Esophagus squamous epithelium (tissue), 5 donors: ENCODE measurements around the gene LPAR3. TPM values are rescaled to one million over a fixed set of nuclear protein-coding genes. Genes with fewer than 3 reads are reported as not detected.

Source experiments
- DNase-seq: peaks from one replicate; lab custom pipeline; 2025; lab: John Stamatoyannopoulos, UW
- H3K27ac ChIP-seq, 4 donors: fragments of 200-600 bp; sonication (generic); one replicate each; pipeline ENCODE4 v1.5.1; 2016 to 2019; ENCODE audit warnings: mild to moderate bottlenecking in 1 of 4
- H3K27me3 ChIP-seq, 4 donors: fragments of 200-600 bp; sonication (generic); 1 replicate in 3 of 4; 2 replicates in 1 of 4; pipeline versions ENCODE4 v1.5.1 to v1.6.0; 2017 to 2021; ENCODE audit warnings: antibody characterized with exemption in 1 of 4
- H3K36me3 ChIP-seq, 3 donors: fragments of 200-600 bp; sonication (generic); one replicate each; pipeline ENCODE4 v1.5.1; 2016 to 2019
- H3K4me1 ChIP-seq, 3 donors: fragments of 200-600 bp; sonication (generic); one replicate each; pipeline ENCODE4 v1.5.1; 2017 to 2019
- H3K4me3 ChIP-seq, 4 donors: fragments of 200-600 bp; sonication (generic); 1 replicate in 3 of 4; 2 replicates in 1 of 4; pipeline ENCODE4 v1.5.1; 2016 to 2019; ENCODE audit warnings: mild to moderate bottlenecking in 2 of 4, moderate library complexity in 1 of 4
- H3K9me3 ChIP-seq, 3 donors: fragments of 200-600 bp; sonication (generic); one replicate each; pipeline ENCODE4 v1.5.1; 2016 to 2019
- CTCF ChIP-seq, 6 experiments: fragments of 450-650 bp in 4 of 6; fragments of 200-600 bp in 2 of 6; sonication (generic) in 2 of 6; IDR thresholded peaks; one replicate each; pipeline ENCODE4 v1.5.1; 2016 to 2019; ENCODE audit warnings: antibody characterized with exemption in 6 of 6, mild to moderate bottlenecking in 4 of 6, moderate library complexity in 4 of 6
- POLR2A ChIP-seq, 4 donors: fragments of 450-650 bp; IDR thresholded peaks; one replicate each; pipeline ENCODE4 v1.6.1; 2017; ENCODE audit warnings: antibody characterized with exemption in 4 of 4, mild to moderate bottlenecking in 4 of 4, moderate library complexity in 3 of 4
- WGBS, 2 donors: methylation state at CpG; one replicate each; pipeline ENCODE4 v1.1.5; 2018; 5-methylcytosine and 5-hydroxymethylcytosine counted together
- intact Hi-C: fragments of 100-400 bp; cut with DNase I; formaldehyde crosslinking; loops from one replicate; pipeline ENCODE4 v1.15.0; 2022
- total RNA-seq, 4 donors: library from RNA; depleted of rRNA; stranded (reverse); fragments of >200 nt; gene quantifications; one replicate each; pipeline ENCODE4 v1.1.0, GENCODE V29; 2016
- donor health status: DM: yes; HTN: yes; CAD: no.

LPAR3 gene
- total RNA-seq, 4 donors from 2014 or later = 14.9 to 27.1 (median 19.5) TPM

- Histone ChIP-seq H3K36me3 (peaks cover 0 to 9% (median 0%) of the 10 kb centered on the region in 3 donors), H3K4me3 (no peak overlapping the region), H3K9me3 (no peaks in the 10 kb centered on the region), H3K27me3 (no peaks in the 10 kb centered on the region), H3K4me1 (no peaks in the 10 kb centered on the region), H3K27ac (no peak overlapping the region)
- 68 to 81% methylated on average over 1 of the region's 1 CpG for WGBS, 2 donors
- intact Hi-C loops = no loop called here
- TF ChIP-seq CTCF (IDR thresholded peaks at IDR 0.05) (no peak), POLR2A (IDR thresholded peaks at IDR 0.05) (no peak)
- DNase-seq = no peak
These were observed 23.3 kb downstream of the LPAR3 start for GRCh38 chr1:84869720-84870119.

GRCh38 chr1:84862810-84863251 is 30.2 kb downstream of the LPAR3 start:
- no peaks in the 10 kb centered on the region for H3K4me1 ChIP-seq
- no peaks in the 10 kb centered on the region for H3K27me3 ChIP-seq
- intact Hi-C loops = no loop called here
- H3K4me3 ChIP-seq = no peak overlapping the region
- WGBS, 2 donors = 53 to 60% methylated on average over 5 of the region's 5 CpGs
- H3K36me3 ChIP-seq = peaks cover 0 to 12% (median 0%) of the 10 kb centered on the region in 3 donors
- no peaks in the 10 kb centered on the region for H3K9me3 ChIP-seq
- H3K27ac ChIP-seq = no peak overlapping the region
- no peak for DNase-seq
- TF ChIP-seq POLR2A (IDR thresholded peaks at IDR 0.05) (no peak), CTCF (IDR thresholded peaks at IDR 0.05) (no peak)

GRCh38 chr1:84861988-84862644 is 30.9 kb downstream of the LPAR3 start:
- Histone ChIP-seq H3K4me3 (no peak overlapping the region), H3K36me3 (peaks cover 0 to 12% (median 0%) of the 10 kb centered on the region in 3 donors), H3K4me1 (no peaks in the 10 kb centered on the region), H3K27ac (no peak overlapping the region), H3K27me3 (no peaks in the 10 kb centered on the region), H3K9me3 (no peaks in the 10 kb centered on the region)
- intact Hi-C loops = no loop called here
- TF ChIP-seq POLR2A (IDR thresholded peaks at IDR 0.05) (no peak), CTCF (IDR thresholded peaks at IDR 0.05) (no peak)
- DNase-seq = no peak
- 71 to 77% methylated on average over 6 of the region's 6 CpGs for WGBS, 2 donors

- Histone ChIP-seq H3K4me3 (no peak overlapping the region), H3K4me1 (no peaks in the 10 kb centered on the region), H3K9me3 (no peaks in the 10 kb centered on the region), H3K27ac (no peak overlapping the region), H3K36me3 (peaks cover 0 to 12% (median 0%) of the 10 kb centered on the region in 3 donors), H3K27me3 (no peaks in the 10 kb centered on the region)
- DNase-seq = no peak
- intact Hi-C loops = no loop called here
- TF ChIP-seq POLR2A (IDR thresholded peaks at IDR 0.05) (no peak), CTCF (IDR thresholded peaks at IDR 0.05) (no peak)
- 29 to 72% methylated on average over 1 of the region's 1 CpG for WGBS, 2 donors
These were observed 31.5 kb downstream of the LPAR3 start for GRCh38 chr1:84861516-84861915.

GRCh38 chr1:84859866-84860265 is 33.1 kb downstream of the LPAR3 start:
- peaks cover 1 to 7% (median 5%) of the 10 kb centered on the region in 3 donors for H3K4me1 ChIP-seq
- peaks cover 0 to 4% (median 0%) of the 10 kb centered on the region in 3 donors for H3K36me3 ChIP-seq
- H3K27me3 ChIP-seq = no peaks in the 10 kb centered on the region
- no peak for DNase-seq
- H3K27ac ChIP-seq = no peak overlapping the region
- WGBS, 2 donors = 50 to 63% methylated on average over 4 of the region's 4 CpGs
- TF ChIP-seq CTCF (IDR thresholded peaks at IDR 0.05) = no peak
- no peak for TF ChIP-seq POLR2A (IDR thresholded peaks at IDR 0.05)
- H3K9me3 ChIP-seq = no peaks in the 10 kb centered on the region
- intact Hi-C loops = no loop called here
- no peak overlapping the region for H3K4me3 ChIP-seq
